Lower lobe of right lung (tissue), 2 donors: ENCODE data around the gene TMEM165. TPM values are rescaled to one million over a fixed set of nuclear protein-coding genes. Genes with fewer than 3 reads are reported as not detected.

Experiments used
- ATAC-seq, 2 donors: fragments of 200-7000 bp; cut with Tn5 transposase; one replicate each; pipeline ENCODE4 v1.9.1; 2020 to 2022; ENCODE audit warnings: mild to moderate bottlenecking in 2 of 2, moderate library complexity in 2 of 2
- DNase-seq: peaks from one replicate; pipeline ENCODE4 v3.0.0-alpha.2; 2020
- H3K27ac ChIP-seq: fragments of 200-600 bp; one replicate; pipeline ENCODE4 v1.8.0; 2022
- H3K27me3 ChIP-seq: fragments of 200-600 bp; one replicate; pipeline ENCODE4 v1.8.0; 2022; ENCODE audit warnings: low read depth
- H3K36me3 ChIP-seq: fragments of 200-600 bp; one replicate; pipeline ENCODE4 v1.8.0; 2022; ENCODE audit warnings: mild to moderate bottlenecking
- H3K4me1 ChIP-seq: fragments of 200-600 bp; one replicate; pipeline ENCODE4 v1.8.0; 2022
- H3K4me3 ChIP-seq: fragments of 200-600 bp; one replicate; pipeline ENCODE4 v1.8.0; 2022; ENCODE audit warnings: mild to moderate bottlenecking
- H3K9me3 ChIP-seq: fragments of 200-600 bp; one replicate; pipeline ENCODE4 v1.8.0; 2022
- CTCF ChIP-seq: fragments of 200-600 bp; IDR thresholded peaks from one replicate; pipeline ENCODE4 v1.8.0; 2022; ENCODE audit warnings: antibody characterized with exemption, mild to moderate bottlenecking
- intact Hi-C: fragments of 100-400 bp; cut with DNase I; formaldehyde crosslinking; loops from one replicate; pipeline ENCODE4 v1.11.0; 2022
- total RNA-seq: library from RNA; stranded (reverse); fragmentation: NEBNext Ultra II Directional; extraction: Animal tissue kit (Norgen Biotek cat#: 25700); gene quantifications from one replicate; pipeline ENCODE4 v1.2.1, GENCODE V29; 2021
- donor health status: DM: no; HTN: yes; CAD: no; lungs with severe emphysema.

The TMEM165 gene
- total RNA-seq, 1 donor from 2014 or later: 140 TPM

DNA sequence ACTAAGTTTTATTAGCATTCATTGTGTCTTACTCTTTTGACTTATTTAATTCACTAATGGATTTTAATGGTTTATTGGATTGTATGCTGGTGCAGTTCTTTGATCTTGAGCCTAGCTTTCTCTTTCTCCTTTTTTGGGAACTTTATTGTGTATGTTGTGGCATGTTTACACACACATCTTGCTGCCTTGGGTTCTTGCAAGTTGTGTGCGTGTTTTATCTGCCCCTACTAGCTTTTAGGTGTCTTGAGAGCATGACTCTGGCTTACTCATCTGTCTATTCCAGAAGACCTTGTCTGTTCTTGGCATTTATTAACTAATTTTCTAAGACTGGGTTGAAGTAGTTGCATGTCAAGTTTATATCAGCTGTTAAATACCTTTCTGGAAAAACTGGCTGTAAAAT lies 2.7 kb downstream of the TMEM165 start:
- Histone ChIP-seq H3K4me3 (peak overlapping the region; percentile 69), H3K27ac (peak overlapping the region; percentile 96), H3K9me3 (no peaks in the 10 kb centered on the region), H3K4me1 (peaks cover 41% of the 10 kb centered on the region), H3K27me3 (no peaks in the 10 kb centered on the region), H3K36me3 (peaks cover 20% of the 10 kb centered on the region)
- DNase-seq (no peak), ATAC-seq (no peak)
- no peak for TF ChIP-seq CTCF
- intact Hi-C loops: no loop called here

- TF ChIP-seq CTCF: no peak
- peak overlapping the region; percentile 69 for H3K4me3 ChIP-seq
- H3K9me3 ChIP-seq: no peaks in the 10 kb centered on the region
- H3K27ac ChIP-seq: peak overlapping the region; percentile 96
- ATAC-seq (no peak), DNase-seq (no peak)
- peaks cover 41% of the 10 kb centered on the region for H3K4me1 ChIP-seq
- no peaks in the 10 kb centered on the region for H3K27me3 ChIP-seq
- intact Hi-C loops: no loop called here
- peaks cover 25% of the 10 kb centered on the region for H3K36me3 ChIP-seq
Observed at GRCh38 chr4:55398966-55399365, 3.2 kb downstream of the TMEM165 start.

- no peak overlapping the region for H3K27ac ChIP-seq
- peaks cover 31% of the 10 kb centered on the region for H3K36me3 ChIP-seq
- H3K9me3 ChIP-seq: no peaks in the 10 kb centered on the region
- no peak for TF ChIP-seq CTCF
- intact Hi-C loops: no loop called here
- DNase-seq: no peak
- ATAC-seq: no peak
- H3K27me3 ChIP-seq: no peaks in the 10 kb centered on the region
- peak overlapping the region; percentile 69 for H3K4me3 ChIP-seq
- H3K4me1 ChIP-seq: peaks cover 41% of the 10 kb centered on the region
Observed at GRCh38 chr4:55399581-55399980, 3.8 kb downstream of the TMEM165 start.

DNA sequence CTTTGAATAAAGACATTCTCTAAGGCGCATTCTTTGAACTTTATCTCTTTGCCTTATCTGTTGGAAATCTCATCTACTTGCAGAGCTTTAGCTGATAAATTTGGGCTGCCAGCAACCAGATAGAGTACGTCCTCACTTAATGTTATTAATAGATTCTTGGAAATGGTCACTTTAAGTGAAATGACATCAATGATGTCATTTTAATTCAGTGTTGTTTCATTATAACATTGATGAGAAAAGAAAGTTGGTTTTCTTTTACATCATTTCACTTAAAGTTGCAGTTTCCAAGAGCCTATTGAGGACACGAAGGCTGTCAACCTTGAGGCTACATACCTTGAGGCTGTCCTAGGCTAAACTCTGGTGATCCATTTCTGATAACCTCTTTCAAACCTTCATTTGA lies 9.3 kb downstream of the TMEM165 start:
- Histone ChIP-seq H3K36me3 (peaks cover 63% of the 10 kb centered on the region), H3K4me1 (peaks cover 52% of the 10 kb centered on the region), H3K9me3 (no peaks in the 10 kb centered on the region), H3K27me3 (no peaks in the 10 kb centered on the region), H3K27ac (no peak overlapping the region), H3K4me3 (no peak overlapping the region)
- intact Hi-C loops: no loop called here
- no peak for TF ChIP-seq CTCF
- ATAC-seq: no peak
- no peak for DNase-seq

GRCh38 chr4:55406545-55406944 lies 10.8 kb downstream of the TMEM165 start:
- intact Hi-C loops: no loop called here
- peaks cover 56% of the 10 kb centered on the region for H3K36me3 ChIP-seq
- no peak for ATAC-seq
- H3K4me3 ChIP-seq: no peak overlapping the region
- H3K27ac ChIP-seq: no peak overlapping the region
- DNase-seq: no peak
- H3K9me3 ChIP-seq: no peaks in the 10 kb centered on the region
- H3K4me1 ChIP-seq: peaks cover 45% of the 10 kb centered on the region
- H3K27me3 ChIP-seq: no peaks in the 10 kb centered on the region
- TF ChIP-seq CTCF: no peak

DNA sequence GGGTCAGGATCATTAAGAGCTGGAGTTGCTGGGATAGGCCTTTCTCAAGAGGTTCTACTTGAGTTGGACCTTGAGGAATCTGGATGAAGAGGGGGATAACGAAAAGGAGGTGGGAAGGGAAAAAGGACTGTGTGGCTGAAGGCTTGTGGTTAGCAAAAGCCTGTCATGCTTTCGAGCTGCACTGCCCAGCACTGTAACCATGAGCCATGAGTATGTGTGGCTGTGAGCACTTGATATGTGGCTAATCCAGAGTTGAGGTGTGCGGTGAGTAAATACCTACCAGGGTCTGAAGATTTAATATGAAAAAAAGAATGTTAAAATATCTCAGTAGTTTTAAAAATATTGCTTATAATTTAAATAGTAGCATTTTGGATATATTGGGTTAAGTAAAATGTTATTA lies 11.4 kb downstream of the TMEM165 start:
- no peak for DNase-seq
- TF ChIP-seq CTCF: no peak
- no peaks in the 10 kb centered on the region for H3K9me3 ChIP-seq
- no peak overlapping the region for H3K4me3 ChIP-seq
- no peaks in the 10 kb centered on the region for H3K27me3 ChIP-seq
- intact Hi-C loops: no loop called here
- peaks cover 57% of the 10 kb centered on the region for H3K36me3 ChIP-seq
- no peak overlapping the region for H3K27ac ChIP-seq
- peak in 1 of 2 donors; percentile 44 for ATAC-seq
- peaks cover 43% of the 10 kb centered on the region for H3K4me1 ChIP-seq
